PC-9 (cell line): ENCODE results near the gene XRCC4. TPM values are rescaled to one million over a fixed set of nuclear protein-coding genes. Genes with fewer than 3 reads are reported as not detected.

Experiments
- BruUV-seq: library from RNA; stranded (reverse); fragments of 400-500 nt; replicated peaks from 2 replicates; lab custom pipeline; 2021; lab: Mats Ljungman, UMichigan
- CTCF ChIA-PET: fragments of 300-600 bp; sonication (Branson Sonifier 250); formaldehyde crosslinking; loops from one replicate; lab custom pipeline; 2022; ENCODE audit warnings: antibody characterized with exemption; lab: Charles Lee
- POLR2A ChIA-PET: fragments of 300-600 bp; sonication (Branson Sonifier 250); formaldehyde crosslinking; loops from one replicate; lab custom pipeline; 2022; ENCODE audit warnings: antibody characterized with exemption; ENCODE audit not compliant: unreplicated experiment; lab: Charles Lee
- DNase-seq, 2 experiments: peaks; one replicate each; pipeline versions ENCODE4 v3.0.0 to v3.0.0-alpha.2; 2015 to 2022; ENCODE audit warnings: mixed read lengths in 1 of 2
- H2AFZ ChIP-seq: fragments of 200-600 bp; sonication (generic); 2 replicates; pipeline ENCODE4 v1.8.1; 2017; ENCODE audit warnings: antibody characterized with exemption
- H3F3A ChIP-seq: fragments of 200-600 bp; sonication (generic); 2 replicates; pipeline ENCODE4 v1.8.1; 2017; ENCODE audit warnings: antibody characterized with exemption, mild to moderate bottlenecking, low read depth; ENCODE audit not compliant: insufficient read depth
- H3K27ac ChIP-seq: fragments of 200-600 bp; sonication (generic); 2 replicates; pipeline ENCODE4 v1.6.1; 2016; ENCODE audit warnings: mixed run types
- H3K27me3 ChIP-seq: fragments of 200-600 bp; sonication (generic); 2 replicates; pipeline ENCODE4 v1.6.1; 2016; ENCODE audit warnings: low read depth, mixed run types; ENCODE audit not compliant: insufficient read depth
- H3K36me3 ChIP-seq: fragments of 200-600 bp; sonication (generic); 2 replicates; pipeline ENCODE4 v1.6.1; 2016; ENCODE audit warnings: low read depth, mixed run types
- H3K4me1 ChIP-seq: fragments of 200-600 bp; sonication (generic); replicated peaks from 2 replicates; pipeline ENCODE4 v1.6.1; 2016; ENCODE audit warnings: mixed run types; ENCODE audit not compliant: insufficient read depth
- H3K4me2 ChIP-seq: fragments of 200-600 bp; sonication (generic); 2 replicates; pipeline ENCODE4 v1.6.1; 2017; ENCODE audit warnings: mixed run types
- H3K4me3 ChIP-seq: fragments of 200-600 bp; sonication (generic); 2 replicates; pipeline ENCODE4 v1.6.1; 2016; ENCODE audit warnings: mixed run types
- H3K79me2 ChIP-seq: fragments of 200-600 bp; sonication (generic); 2 replicates; pipeline ENCODE4 v1.6.1; 2017; ENCODE audit warnings: low read depth, mixed run types
- H3K9me2 ChIP-seq: fragments of 200-600 bp; sonication (generic); 2 replicates; pipeline ENCODE4 v1.8.1; 2017; ENCODE audit warnings: mild to moderate bottlenecking; ENCODE audit not compliant: insufficient read depth
- H3K9me3 ChIP-seq: fragments of 200-600 bp; sonication (generic); 2 replicates; pipeline ENCODE4 v1.8.1; 2016; ENCODE audit warnings: low read depth; ENCODE audit not compliant: insufficient read depth
- H4K20me1 ChIP-seq: fragments of 200-600 bp; sonication (generic); 2 replicates; pipeline ENCODE4 v1.8.1; 2017; ENCODE audit not compliant: insufficient read depth
- EZH2 ChIP-seq: fragments of 200-600 bp; sonication (generic); IDR thresholded peaks from 2 replicates; pipeline ENCODE4 v1.8.0; 2017; ENCODE audit warnings: antibody characterized with exemption, low read depth
- intact Hi-C: fragments of 100-400 bp; cut with micrococcal nuclease; formaldehyde crosslinking; loops from one replicate; pipeline ENCODE4 v1.10.0; 2022; ENCODE audit not compliant: unreplicated experiment
- total RNA-seq: library from RNA; stranded (reverse); gene quantifications from 2 replicates; pipeline ENCODE4 v1.2.3, GENCODE V29; 2021
- TF ChIP-seq, protein P1 (sequence below): fragments of 200-600 bp; sonication (generic); conservative IDR thresholded peaks from 2 replicates; pipeline ENCODE4 v1.6.1; 2017; ENCODE audit warnings: mixed run types, antibody characterized with exemption, mild to moderate bottlenecking, moderate library complexity

XRCC4 gene
- total RNA-seq, 1 experiment from 2014 or later: 12.2 TPM

DNA sequence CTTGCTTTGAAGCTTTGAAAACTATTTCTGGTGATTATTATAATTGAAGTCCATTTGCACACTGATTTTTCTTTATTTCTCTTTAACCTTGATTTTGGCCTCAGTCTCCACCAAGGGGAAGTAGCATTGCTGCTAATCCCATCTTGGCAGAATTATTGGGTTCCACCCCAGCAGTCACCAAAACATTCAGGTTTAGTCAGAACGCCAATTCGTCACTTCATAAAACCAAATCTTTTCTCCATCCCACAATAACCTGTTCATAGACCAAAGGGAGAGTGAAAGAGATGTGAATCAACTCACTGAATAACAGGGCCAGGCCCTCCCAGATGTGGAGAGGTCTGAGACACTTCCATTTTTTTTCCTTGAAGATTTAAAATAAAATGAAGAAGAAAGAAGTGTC lies 299.1 kb downstream of the XRCC4 start:
- POLR2A ChIA-PET: no interaction called here
- Histone ChIP-seq H4K20me1 (no peaks in the 10 kb centered on the region), H3K9me2 (no peaks in the 10 kb centered on the region), H3K9me3 (no peaks in the 10 kb centered on the region), H3K27me3 (no peaks in the 10 kb centered on the region), H3K4me2 (no peak overlapping the region), H3K27ac (no peak overlapping the region), H3K4me1 (no peaks in the 10 kb centered on the region), H3K4me3 (no peak overlapping the region), H2AFZ (no peak overlapping the region), H3F3A (no peaks in the 10 kb centered on the region), H3K79me2 (no peaks in the 10 kb centered on the region), H3K36me3 (no peaks in the 10 kb centered on the region)
- no peak for DNase-seq
- intact Hi-C loops: no loop called here
- no peak for TF ChIP-seq EZH2
- TF ChIP-seq, protein P1, sequence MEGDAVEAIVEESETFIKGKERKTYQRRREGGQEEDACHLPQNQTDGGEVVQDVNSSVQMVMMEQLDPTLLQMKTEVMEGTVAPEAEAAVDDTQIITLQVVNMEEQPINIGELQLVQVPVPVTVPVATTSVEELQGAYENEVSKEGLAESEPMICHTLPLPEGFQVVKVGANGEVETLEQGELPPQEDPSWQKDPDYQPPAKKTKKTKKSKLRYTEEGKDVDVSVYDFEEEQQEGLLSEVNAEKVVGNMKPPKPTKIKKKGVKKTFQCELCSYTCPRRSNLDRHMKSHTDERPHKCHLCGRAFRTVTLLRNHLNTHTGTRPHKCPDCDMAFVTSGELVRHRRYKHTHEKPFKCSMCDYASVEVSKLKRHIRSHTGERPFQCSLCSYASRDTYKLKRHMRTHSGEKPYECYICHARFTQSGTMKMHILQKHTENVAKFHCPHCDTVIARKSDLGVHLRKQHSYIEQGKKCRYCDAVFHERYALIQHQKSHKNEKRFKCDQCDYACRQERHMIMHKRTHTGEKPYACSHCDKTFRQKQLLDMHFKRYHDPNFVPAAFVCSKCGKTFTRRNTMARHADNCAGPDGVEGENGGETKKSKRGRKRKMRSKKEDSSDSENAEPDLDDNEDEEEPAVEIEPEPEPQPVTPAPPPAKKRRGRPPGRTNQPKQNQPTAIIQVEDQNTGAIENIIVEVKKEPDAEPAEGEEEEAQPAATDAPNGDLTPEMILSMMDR: no peak
- BruUV-seq: no TSS peak
- CTCF ChIA-PET: no interaction called here

DNA sequence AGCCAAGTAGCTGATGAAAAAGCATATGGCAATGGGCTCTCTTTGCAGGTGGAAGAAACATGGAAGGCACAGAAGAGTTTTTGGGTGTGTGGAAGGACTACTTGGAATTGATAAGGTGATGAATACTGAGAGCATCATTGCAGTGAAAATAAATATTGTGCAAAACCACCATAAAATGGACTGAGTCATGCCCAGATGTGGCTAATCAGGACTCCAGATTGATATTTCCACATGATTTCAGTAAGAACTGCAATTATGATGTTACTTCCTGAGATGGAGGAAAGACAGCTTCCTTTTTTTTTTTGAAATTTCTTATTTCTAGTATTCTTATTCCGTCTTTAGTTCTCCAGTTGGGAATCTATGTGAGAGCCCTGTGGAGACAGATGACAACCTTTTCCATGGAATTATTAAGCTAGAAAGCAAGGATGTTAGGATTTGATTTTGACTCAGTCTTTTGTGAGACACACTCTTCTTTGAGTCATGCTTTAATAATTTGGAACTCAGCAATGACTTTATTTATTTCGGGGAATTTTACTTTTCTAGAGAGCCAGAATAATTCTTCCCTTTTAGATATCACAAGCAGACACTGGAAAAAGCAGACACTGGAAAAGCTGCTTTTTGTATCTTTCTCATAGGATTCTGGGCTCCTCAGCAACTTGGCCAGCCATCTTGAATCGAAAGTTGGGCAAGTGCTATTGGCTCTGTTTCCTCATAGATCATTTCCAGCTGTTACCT lies 300.0 kb downstream of the XRCC4 start:
- H3K4me3 ChIP-seq: no peak overlapping the region

DNA sequence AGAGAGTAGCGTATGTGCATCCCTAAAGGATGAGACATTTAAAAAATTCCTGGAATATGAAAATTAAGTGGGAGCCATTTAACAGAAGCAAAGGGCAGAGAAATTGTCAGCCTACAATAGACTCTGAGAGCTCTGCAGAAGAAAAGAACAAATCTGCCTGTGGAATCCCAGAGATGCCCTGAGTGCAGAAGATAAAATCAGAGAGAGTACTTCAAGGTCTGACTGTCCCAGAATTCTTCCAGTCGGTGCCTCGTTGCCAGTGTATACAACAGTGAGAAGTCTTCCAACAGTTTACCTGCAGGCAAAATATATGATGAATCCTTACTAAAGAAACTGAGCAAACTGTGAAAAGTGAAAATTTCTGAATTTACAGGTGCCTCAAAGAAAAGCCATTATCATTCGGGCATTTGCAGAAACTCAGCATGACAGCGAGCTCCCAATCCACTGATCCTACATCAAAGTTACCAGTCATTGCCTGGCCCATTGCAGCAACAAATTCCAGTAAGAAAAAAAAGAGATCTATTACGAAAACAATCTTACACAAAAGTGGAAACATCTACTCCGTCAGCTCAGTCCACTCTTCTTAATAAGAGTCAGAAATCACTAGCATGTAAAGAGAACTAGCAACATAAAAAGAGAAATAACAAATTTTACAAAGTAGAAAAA lies 301.4 kb downstream of the XRCC4 start:
- no peak for TF ChIP-seq EZH2
- TF ChIP-seq, protein P1: no peak
- Histone ChIP-seq H3K9me2 (no peaks in the 10 kb centered on the region), H4K20me1 (no peaks in the 10 kb centered on the region), H3K27ac (no peak overlapping the region), H2AFZ (no peak overlapping the region), H3K27me3 (no peaks in the 10 kb centered on the region), H3K4me3 (no peak overlapping the region), H3K36me3 (no peaks in the 10 kb centered on the region), H3K79me2 (no peaks in the 10 kb centered on the region), H3K4me1 (no peaks in the 10 kb centered on the region), H3F3A (no peaks in the 10 kb centered on the region), H3K4me2 (no peak overlapping the region), H3K9me3 (no peaks in the 10 kb centered on the region)
- CTCF ChIA-PET: no interaction called here
- BruUV-seq: no TSS peak
- POLR2A ChIA-PET: no interaction called here
- DNase-seq: no peak
- intact Hi-C loops: no loop called here

More for the DNA sequence above, 300.0 kb downstream of the XRCC4 start:
- DNase-seq: no peak
- intact Hi-C loops: no loop called here
- no peaks in the 10 kb centered on the region for H3K9me2 ChIP-seq
- H3K79me2 ChIP-seq: no peaks in the 10 kb centered on the region
- TF ChIP-seq, protein P1: no peak
- no peak for TF ChIP-seq EZH2
- no peaks in the 10 kb centered on the region for H3K36me3 ChIP-seq
- H2AFZ ChIP-seq: no peak overlapping the region
- H3K27me3 ChIP-seq: no peaks in the 10 kb centered on the region
- no peaks in the 10 kb centered on the region for H3F3A ChIP-seq
- ChIA-PET POLR2A (no interaction called here), CTCF (no interaction called here)
- H3K27ac ChIP-seq: no peak overlapping the region
- no peaks in the 10 kb centered on the region for H4K20me1 ChIP-seq
- no TSS peak for BruUV-seq
- no peaks in the 10 kb centered on the region for H3K9me3 ChIP-seq
- no peak overlapping the region for H3K4me2 ChIP-seq
- no peaks in the 10 kb centered on the region for H3K4me1 ChIP-seq
